GM20000 (cell line): ENCODE measurements around the gene CFAP61.

Experiments
- DNase-seq: peaks from one replicate; pipeline ENCODE4 v3.0.0; 2012; ENCODE audit warnings: low spot score
- CTCF ChIP-seq: IDR thresholded peaks from 2 replicates; pipeline ENCODE4 v1.5.1; 2012; ENCODE audit warnings: mild to moderate bottlenecking, control low read depth; ENCODE audit errors: extremely low read depth, missing control alignments

CFAP61 gene

GRCh38 chr20:20251836-20252235 is 199.5 kb downstream of the CFAP61 start:
- no peak for DNase-seq
- TF ChIP-seq CTCF = no peak

- TF ChIP-seq CTCF = no peak
- no peak for DNase-seq
Measured at GRCh38 chr20:20253039-20253743, 200.9 kb downstream of the CFAP61 start.

- no peak for TF ChIP-seq CTCF
- no peak for DNase-seq
Measured at GRCh38 chr20:20253744-20254330, 201.5 kb downstream of the CFAP61 start.

- no peak for DNase-seq
- no peak for TF ChIP-seq CTCF
Measured at GRCh38 chr20:20255099-20255498, 202.8 kb downstream of the CFAP61 start.

GRCh38 chr20:20259533-20259932 is 207.2 kb downstream of the CFAP61 start:
- DNase-seq = no peak
- TF ChIP-seq CTCF = no peak

- TF ChIP-seq CTCF = no peak
- no peak for DNase-seq
Measured at GRCh38 chr20:20261159-20261558, 208.8 kb downstream of the CFAP61 start.

- no peak for DNase-seq
- TF ChIP-seq CTCF = no peak
Measured at GRCh38 chr20:20265210-20265609, 212.9 kb downstream of the CFAP61 start.
